Astrocyte (in vitro differentiated cells and primary cell): ENCODE results near the gene SCNN1B. TPM values are rescaled to one million over a fixed set of nuclear protein-coding genes. Genes with fewer than 3 reads are reported as not detected.

Experiments
- DNase-seq: peaks from one replicate; pipeline ENCODE4 v3.0.0-alpha.2; 2010; ENCODE audit warnings: low read depth
- FAIRE-seq: peaks from 2 replicates; lab custom pipeline; 2011; peaks lifted over from hg19 to GRCh38; lab: Jason Lieb, UNC
- H2AFZ ChIP-seq: 2 replicates; pipeline ENCODE4 v1.6.0; 2012; ENCODE audit warnings: low read depth, low read length, inconsistent platforms
- H3K27ac ChIP-seq: 2 replicates; pipeline ENCODE4 v1.5.1; 2011; ENCODE audit warnings: low read depth, low read length, inconsistent platforms
- H3K27me3 ChIP-seq: 2 replicates; pipeline ENCODE4 v1.6.0; 2011; ENCODE audit warnings: low read length, inconsistent platforms; ENCODE audit not compliant: insufficient read depth
- H3K36me3 ChIP-seq: 2 replicates; pipeline ENCODE4 v1.5.1; 2011; ENCODE audit warnings: low read length, inconsistent platforms; ENCODE audit not compliant: insufficient read depth
- H3K4me1 ChIP-seq: 2 replicates; pipeline ENCODE4 v1.5.1; 2011; ENCODE audit warnings: low read length, inconsistent platforms; ENCODE audit not compliant: insufficient read depth
- H3K4me2 ChIP-seq: 2 replicates; pipeline ENCODE4 v1.6.0; 2012; ENCODE audit warnings: low read length, inconsistent platforms
- H3K4me3 ChIP-seq: 2 replicates; pipeline ENCODE4 v1.5.1; 2011; ENCODE audit warnings: low read depth, mild to moderate bottlenecking, low read length, inconsistent platforms; ENCODE audit not compliant: insufficient read depth
- H3K79me2 ChIP-seq: 2 replicates; pipeline ENCODE4 v1.6.0; 2012; ENCODE audit warnings: mild to moderate bottlenecking, low read length, inconsistent platforms; ENCODE audit not compliant: insufficient read depth
- H3K9ac ChIP-seq: 2 replicates; pipeline ENCODE4 v1.6.0; 2012; ENCODE audit warnings: mild to moderate bottlenecking, low read length, inconsistent platforms
- H3K9me3 ChIP-seq: 2 replicates; pipeline ENCODE4 v1.5.1; 2012; ENCODE audit warnings: low read depth, mild to moderate bottlenecking, low read length, inconsistent platforms; ENCODE audit not compliant: insufficient read depth
- H4K20me1 ChIP-seq: 2 replicates; pipeline ENCODE4 v1.6.0; 2012; ENCODE audit warnings: low read length, inconsistent platforms; ENCODE audit not compliant: insufficient read depth
- H3K27ac Mint-ChIP-seq: one replicate; pipeline ENCODE4 v1.8.0; 2021; ENCODE audit warnings: mild to moderate bottlenecking, mixed read lengths; ENCODE audit not compliant: unreplicated experiment
- H3K27me3 Mint-ChIP-seq: one replicate; pipeline ENCODE4 v1.8.0; 2021; ENCODE audit warnings: low read depth, mixed read lengths; ENCODE audit not compliant: unreplicated experiment
- H3K36me3 Mint-ChIP-seq: one replicate; pipeline ENCODE4 v1.8.0; 2021; ENCODE audit warnings: low read depth, mixed read lengths; ENCODE audit not compliant: unreplicated experiment
- H3K4me1 Mint-ChIP-seq: one replicate; pipeline ENCODE4 v1.8.0; 2021; ENCODE audit warnings: low read depth, mixed read lengths; ENCODE audit not compliant: unreplicated experiment
- H3K4me3 Mint-ChIP-seq: one replicate; pipeline ENCODE4 v1.8.0; 2021; ENCODE audit warnings: mild to moderate bottlenecking, moderate library complexity, mixed read lengths; ENCODE audit not compliant: unreplicated experiment
- H3K9me3 Mint-ChIP-seq: one replicate; pipeline ENCODE4 v1.8.0; 2021; ENCODE audit warnings: mild to moderate bottlenecking, mixed read lengths; ENCODE audit not compliant: unreplicated experiment
- CTCF ChIP-seq: IDR thresholded peaks from 2 replicates; pipeline ENCODE4 v1.5.1; 2011; ENCODE audit warnings: low read depth, mild to moderate bottlenecking, inconsistent platforms, low read length, moderate library complexity; ENCODE audit not compliant: insufficient read depth
- EZH2 ChIP-seq: IDR thresholded peaks from 2 replicates; pipeline ENCODE4 v1.6.1; 2012; ENCODE audit warnings: mild to moderate bottlenecking, low read length, inconsistent platforms; ENCODE audit not compliant: insufficient read depth
- total RNA-seq: library from RNA; stranded (reverse); gene quantifications from 2 replicates; pipeline ENCODE4 v1.2.1, GENCODE V29; 2021

The SCNN1B gene
- total RNA-seq, 1 donor from 2014 or later: not detected

DNA sequence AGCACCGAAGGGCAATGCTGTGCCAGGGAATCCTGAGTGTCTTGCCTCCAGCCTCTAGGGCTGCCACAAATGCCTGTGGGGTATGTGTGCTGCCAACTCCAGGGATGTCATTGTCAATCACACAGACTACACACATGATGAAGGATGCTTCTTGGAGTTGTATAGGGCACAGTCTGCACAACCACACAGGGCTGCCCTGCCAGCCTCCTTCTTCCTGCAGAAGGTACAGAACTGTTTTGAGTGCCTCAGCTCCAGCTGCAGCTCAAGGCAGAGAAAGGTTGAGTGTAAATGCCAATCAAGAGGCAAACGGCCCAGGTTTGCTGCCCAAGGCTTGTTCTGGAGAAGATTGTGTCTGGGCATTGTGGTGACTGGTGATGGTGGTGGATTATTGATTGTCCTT, 15.6 kb downstream of the SCNN1B start:
- no peak overlapping the region for H3K4me3 ChIP-seq
- FAIRE-seq (no peak), DNase-seq (no peak)
- H4K20me1 ChIP-seq: no peaks in the 10 kb centered on the region
- H2AFZ ChIP-seq: no peak overlapping the region
- H3K9me3 Mint-ChIP-seq: no peaks in the 10 kb centered on the region
- no peak overlapping the region for H3K4me2 ChIP-seq
- no peaks in the 10 kb centered on the region for H3K36me3 Mint-ChIP-seq
- no peaks in the 10 kb centered on the region for H3K4me1 Mint-ChIP-seq
- no peaks in the 10 kb centered on the region for H3K4me1 ChIP-seq
- no peak overlapping the region for H3K4me3 Mint-ChIP-seq
- peaks cover 5% of the 10 kb centered on the region for H3K27me3 Mint-ChIP-seq
- no peaks in the 10 kb centered on the region for H3K9me3 ChIP-seq
- H3K27ac ChIP-seq: no peak overlapping the region
- no peak overlapping the region for H3K27ac Mint-ChIP-seq
- no peaks in the 10 kb centered on the region for H3K79me2 ChIP-seq
- H3K36me3 ChIP-seq: no peaks in the 10 kb centered on the region
- TF ChIP-seq EZH2 (no peak), CTCF (no peak)
- H3K9ac ChIP-seq: no peak overlapping the region
- no peaks in the 10 kb centered on the region for H3K27me3 ChIP-seq

- H3K27ac Mint-ChIP-seq: no peak overlapping the region
- no peaks in the 10 kb centered on the region for H3K79me2 ChIP-seq
- peaks cover 9% of the 10 kb centered on the region for H3K27me3 Mint-ChIP-seq
- no peak overlapping the region for H3K9ac ChIP-seq
- FAIRE-seq (no peak), DNase-seq (no peak)
- H3K36me3 Mint-ChIP-seq: no peaks in the 10 kb centered on the region
- no peaks in the 10 kb centered on the region for H3K9me3 ChIP-seq
- H3K4me3 Mint-ChIP-seq: no peak overlapping the region
- no peak overlapping the region for H3K4me2 ChIP-seq
- no peak for TF ChIP-seq EZH2
- TF ChIP-seq CTCF: no peak
- H3K4me1 ChIP-seq: no peaks in the 10 kb centered on the region
- no peak overlapping the region for H2AFZ ChIP-seq
- H4K20me1 ChIP-seq: no peaks in the 10 kb centered on the region
- no peak overlapping the region for H3K4me3 ChIP-seq
- H3K27ac ChIP-seq: no peak overlapping the region
- no peaks in the 10 kb centered on the region for H3K4me1 Mint-ChIP-seq
- H3K9me3 Mint-ChIP-seq: no peaks in the 10 kb centered on the region
- H3K36me3 ChIP-seq: no peaks in the 10 kb centered on the region
- no peaks in the 10 kb centered on the region for H3K27me3 ChIP-seq
These were observed 16.5 kb downstream of the SCNN1B start for GRCh38 chr16:23318639-23319038.

DNA sequence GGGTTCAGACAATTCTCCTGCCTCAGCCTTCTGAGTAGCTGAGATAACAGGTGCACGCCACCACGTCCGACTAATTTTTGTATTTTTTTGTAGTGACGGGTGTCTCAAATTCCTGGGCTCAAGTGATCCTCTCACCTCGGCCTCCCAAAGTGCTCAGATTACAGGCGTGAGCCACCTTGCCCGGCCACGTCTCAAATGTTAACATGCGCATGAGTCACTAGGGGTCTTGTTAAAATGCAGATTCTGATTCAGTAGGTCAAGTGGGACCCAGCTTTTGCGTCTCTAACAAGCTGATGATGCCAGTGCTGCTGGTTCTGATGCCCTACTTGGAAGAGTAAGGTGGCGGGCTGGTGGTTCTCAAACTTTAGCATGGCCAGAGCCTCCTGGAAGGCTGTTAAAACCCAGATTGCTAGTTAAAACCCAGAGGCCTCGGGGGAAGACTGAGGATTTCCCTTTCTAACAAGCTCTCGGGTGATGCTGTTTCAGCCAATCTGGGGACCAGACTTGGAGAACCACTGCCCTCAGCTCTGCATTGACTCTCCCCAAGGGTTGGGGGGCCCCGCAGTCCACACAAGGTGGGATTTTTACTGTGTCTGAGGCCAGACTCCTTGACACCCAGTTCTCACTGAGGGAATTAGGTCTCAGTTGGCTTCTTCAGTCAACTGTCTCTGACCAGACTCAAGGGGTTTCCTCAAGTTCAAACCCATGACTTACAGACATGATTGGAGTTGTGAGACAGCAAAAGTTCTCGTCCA, 17.9 kb downstream of the SCNN1B start:
- TF ChIP-seq EZH2 (no peak), CTCF (no peak)
- no peak for DNase-seq
- H2AFZ ChIP-seq: no peak overlapping the region
- H3K4me1 ChIP-seq: no peaks in the 10 kb centered on the region
- H3K36me3 ChIP-seq: no peaks in the 10 kb centered on the region
- Mint-ChIP-seq H3K4me3 (no peak overlapping the region), H3K36me3 (no peaks in the 10 kb centered on the region), H3K4me1 (no peaks in the 10 kb centered on the region), H3K27ac (no peak overlapping the region), H3K27me3 (peaks cover 9% of the 10 kb centered on the region), H3K9me3 (no peaks in the 10 kb centered on the region)
- no peak overlapping the region for H3K4me2 ChIP-seq
- no peaks in the 10 kb centered on the region for H4K20me1 ChIP-seq
- no peaks in the 10 kb centered on the region for H3K9me3 ChIP-seq
- no peak for FAIRE-seq
- H3K9ac ChIP-seq: no peak overlapping the region
- H3K27me3 ChIP-seq: no peaks in the 10 kb centered on the region
- H3K79me2 ChIP-seq: no peaks in the 10 kb centered on the region
- H3K27ac ChIP-seq: no peak overlapping the region
- H3K4me3 ChIP-seq: no peak overlapping the region
